Activated gamma-delta T cell (primary cell): ENCODE measurements around the gene HSF5.
"Not testable (repeated sequence)": the region's sequence is repeated elsewhere in the genome, so short reads cannot be mapped to it uniquely, and the experiment has no call there.

Experiments
- DNase-seq: peaks from one replicate; lab custom pipeline; 2025; lab: John Stamatoyannopoulos, UW

HSF5 gene

GRCh38 chr17:58412961-58413586, 75.1 kb downstream of the HSF5 start:
- DNase-seq, result no peak

- no peak for DNase-seq
Observed at GRCh38 chr17:58412064-58412703, 76.0 kb downstream of the HSF5 start.

- DNase-seq, result no peak
Observed at GRCh38 chr17:58411408-58411894, 76.8 kb downstream of the HSF5 start.

DNA sequence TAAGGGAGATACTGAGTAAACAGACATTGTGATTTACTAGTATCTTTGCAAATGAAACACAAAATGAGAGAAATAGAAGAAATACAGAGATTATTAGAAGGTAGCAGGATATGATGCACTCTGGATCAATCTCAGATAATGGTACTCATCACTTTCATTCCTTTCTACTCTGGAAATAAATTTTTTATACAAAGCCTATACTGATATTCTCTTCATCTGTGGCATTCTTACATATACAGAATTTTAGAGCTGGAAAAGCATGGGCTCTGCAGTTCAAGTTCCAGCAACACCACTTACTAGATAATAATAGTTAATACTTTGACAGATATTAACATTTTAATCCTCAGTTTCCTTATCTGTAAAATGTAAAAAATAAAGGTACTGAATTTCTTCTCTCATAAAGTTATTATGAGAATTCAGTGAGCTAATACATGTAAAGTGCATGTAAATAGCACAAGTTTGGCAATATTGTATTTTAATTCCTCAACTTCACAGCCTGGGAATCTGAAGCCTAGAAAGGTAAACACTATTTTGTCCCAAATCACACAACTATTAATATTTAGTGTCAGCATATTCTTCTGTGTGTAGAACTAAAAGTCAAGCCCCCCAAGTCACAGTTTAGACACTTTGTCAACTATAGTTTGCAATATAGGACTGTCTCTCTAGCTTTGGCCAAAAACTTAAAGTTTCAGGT, 77.3 kb downstream of the HSF5 start:
- DNase-seq, result no peak

DNA sequence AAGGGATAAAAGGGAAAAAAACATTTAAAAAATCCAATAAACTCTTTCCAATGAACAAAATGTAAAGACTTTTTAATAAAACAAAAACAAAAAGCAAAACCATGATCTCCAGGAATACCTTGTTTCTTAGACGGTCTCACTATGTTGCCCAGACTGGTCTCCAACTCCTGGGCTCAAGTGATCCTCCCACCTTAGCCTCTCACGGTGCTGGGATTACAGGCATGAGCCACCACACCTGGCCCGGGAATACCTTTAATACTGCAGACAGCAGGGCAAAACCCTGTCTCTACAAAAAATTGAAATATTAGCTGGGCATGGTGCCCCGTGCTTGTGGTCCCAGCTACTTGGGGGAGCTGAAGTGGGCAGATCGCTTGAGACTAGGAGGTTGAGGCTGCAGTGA, 78.8 kb downstream of the HSF5 start:
- no peak for DNase-seq

DNA sequence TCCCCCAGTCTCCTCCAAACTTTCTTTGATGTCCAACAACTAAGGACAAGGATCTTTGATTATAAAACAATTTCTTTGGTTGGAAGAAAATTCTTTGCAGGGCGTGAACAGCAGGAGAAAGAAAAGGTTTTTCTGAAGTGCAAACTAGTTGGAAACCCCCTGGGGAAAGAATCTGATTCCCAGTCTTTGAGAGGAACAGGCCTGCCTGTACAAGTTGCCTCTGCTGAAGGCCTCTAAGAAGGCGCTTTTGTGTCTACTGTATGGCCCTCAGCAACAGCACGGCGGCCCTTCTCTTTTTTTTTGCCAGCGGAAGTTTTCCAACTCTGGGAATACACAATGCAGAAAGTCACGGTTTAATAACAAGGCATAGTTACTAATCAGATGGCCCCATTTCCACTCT, 84.9 kb downstream of the HSF5 start:
- no peak for DNase-seq

- no peak for DNase-seq
Observed at GRCh38 chr17:58402679-58403078, 85.5 kb downstream of the HSF5 start.

GRCh38 chr17:58402047-58402446, 86.2 kb downstream of the HSF5 start:
- DNase-seq, result no peak

DNA sequence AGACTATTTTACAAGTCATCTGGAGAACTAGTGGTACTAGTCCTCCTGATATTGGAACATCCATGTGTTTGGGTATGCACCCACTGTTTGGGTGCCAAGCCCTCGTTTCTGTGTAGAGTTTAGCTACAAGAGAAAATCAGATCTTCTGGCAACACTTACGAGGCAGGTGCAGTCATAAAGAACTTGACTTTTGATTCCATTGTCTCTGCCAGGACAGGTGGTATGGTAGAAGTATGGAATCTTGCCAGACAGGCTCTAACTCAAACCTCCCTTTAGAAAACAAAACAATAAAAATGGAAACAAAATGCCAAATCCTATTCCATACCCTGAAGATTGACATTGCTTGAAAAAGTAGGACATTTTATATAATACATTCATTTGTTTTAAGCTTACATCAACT, 86.9 kb downstream of the HSF5 start:
- no peak for DNase-seq

DNA sequence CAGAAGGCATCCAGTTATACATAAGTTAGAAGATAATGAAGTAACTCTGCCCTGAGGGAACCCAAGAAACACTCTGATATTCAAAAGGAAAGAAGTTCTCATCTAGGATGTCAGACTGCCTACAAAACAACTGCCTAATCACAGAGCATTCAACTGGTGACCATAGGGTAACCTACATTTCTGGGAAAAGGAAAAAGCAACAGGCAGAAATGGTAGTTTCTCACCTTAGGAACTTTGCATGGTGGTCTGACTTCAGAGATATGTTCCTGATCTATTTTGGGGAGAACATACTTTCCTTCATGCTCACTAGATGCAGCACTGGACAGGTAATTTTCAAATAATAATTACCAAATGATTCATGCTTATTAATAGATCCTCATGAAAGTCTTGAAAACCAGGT, 87.4 kb downstream of the HSF5 start:
- DNase-seq, result no peak

DNA sequence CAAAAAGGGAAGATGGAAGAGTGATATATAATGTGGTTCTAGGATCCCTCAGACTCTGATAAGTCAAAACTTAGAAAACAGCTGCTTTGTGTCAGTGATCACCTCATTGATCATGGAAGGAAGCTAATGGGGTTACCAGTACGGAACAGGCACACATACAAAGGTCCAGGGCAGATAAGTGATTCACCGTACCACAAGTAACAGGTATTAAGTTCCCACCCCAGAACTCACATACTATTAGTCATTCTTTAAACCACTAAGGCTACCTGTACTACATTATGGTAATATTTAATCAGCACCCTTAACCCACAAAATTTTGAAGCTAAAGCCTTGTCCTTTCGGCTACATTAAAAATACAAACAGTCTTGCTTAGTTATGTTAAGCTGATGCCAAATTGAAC, 88.2 kb downstream of the HSF5 start:
- no peak for DNase-seq

DNA sequence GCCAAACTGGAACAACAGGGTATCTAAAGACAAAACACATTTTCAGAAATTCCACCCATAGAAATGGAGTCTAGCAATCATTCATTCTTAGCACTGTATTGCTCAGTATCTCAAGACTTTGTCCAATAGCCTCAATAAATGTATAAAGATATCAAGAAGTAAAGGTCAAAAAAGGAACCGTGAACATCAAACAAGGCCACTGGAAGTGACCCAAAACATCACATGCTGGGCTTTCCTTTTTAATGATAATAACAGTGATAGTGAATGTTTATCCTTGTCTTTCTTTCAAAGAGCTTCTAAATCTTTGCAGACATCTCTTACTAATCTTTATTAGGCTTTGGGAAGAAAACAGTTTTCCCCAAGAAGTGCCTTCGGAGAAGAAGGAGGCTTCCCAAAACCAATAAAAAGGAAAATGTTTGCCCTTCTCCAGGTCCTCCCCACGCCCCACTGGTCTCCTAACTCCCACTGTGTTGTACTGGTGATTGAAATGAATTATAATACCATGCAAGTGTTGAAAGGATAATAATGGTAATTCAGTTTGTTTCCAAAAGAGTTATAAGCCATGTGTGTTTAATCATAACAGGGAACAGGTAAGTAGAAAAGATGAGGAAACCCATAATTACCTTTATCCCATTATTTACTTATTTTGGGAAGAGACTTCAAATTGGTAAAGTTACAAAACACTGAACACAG, 89.5 kb downstream of the HSF5 start:
- DNase-seq, result no peak

DNA sequence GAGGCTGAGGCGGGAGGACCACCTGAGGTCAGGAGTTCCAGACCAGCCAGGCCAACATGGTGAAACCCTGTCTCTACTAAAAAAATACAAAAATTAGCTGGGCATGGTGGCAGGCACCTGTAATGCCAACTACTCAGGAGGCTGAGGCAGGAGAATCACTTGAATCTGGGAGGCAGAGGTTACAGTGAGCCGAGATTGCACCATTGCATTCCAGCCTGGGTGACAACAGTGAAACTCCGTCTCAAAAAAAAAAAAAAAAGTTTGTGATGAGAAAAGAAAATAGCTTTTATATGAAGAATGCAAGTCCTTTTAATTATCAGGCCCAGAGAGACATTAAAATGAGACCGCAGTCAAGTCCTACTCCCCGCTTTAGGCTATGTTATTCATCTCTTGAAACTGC, 90.8 kb downstream of the HSF5 start:
- DNase-seq, result not testable (repeated sequence)

DNA sequence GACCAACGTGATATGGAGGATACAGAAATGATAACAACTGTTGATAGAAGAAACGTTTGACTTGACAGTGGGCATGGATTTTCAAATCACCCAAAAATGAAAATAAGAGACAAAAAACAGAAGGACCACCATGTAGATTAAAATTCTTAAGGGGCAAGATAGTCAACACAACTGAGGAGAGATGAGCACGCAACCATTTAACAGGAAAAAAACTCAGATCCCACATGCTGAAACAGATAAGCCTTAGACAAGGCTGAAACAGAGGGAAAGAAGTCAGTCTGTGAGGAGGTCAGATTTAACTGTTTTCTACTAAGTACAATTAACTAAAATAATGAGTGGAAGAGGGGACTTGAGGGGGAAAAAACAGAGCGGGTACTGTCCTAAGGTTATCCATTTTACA, 92.0 kb downstream of the HSF5 start:
- DNase-seq, result no peak

GRCh38 chr17:58394534-58395223, 93.5 kb downstream of the HSF5 start:
- DNase-seq, result no peak

GRCh38 chr17:58391302-58391984, 96.8 kb downstream of the HSF5 start:
- no peak for DNase-seq

DNA sequence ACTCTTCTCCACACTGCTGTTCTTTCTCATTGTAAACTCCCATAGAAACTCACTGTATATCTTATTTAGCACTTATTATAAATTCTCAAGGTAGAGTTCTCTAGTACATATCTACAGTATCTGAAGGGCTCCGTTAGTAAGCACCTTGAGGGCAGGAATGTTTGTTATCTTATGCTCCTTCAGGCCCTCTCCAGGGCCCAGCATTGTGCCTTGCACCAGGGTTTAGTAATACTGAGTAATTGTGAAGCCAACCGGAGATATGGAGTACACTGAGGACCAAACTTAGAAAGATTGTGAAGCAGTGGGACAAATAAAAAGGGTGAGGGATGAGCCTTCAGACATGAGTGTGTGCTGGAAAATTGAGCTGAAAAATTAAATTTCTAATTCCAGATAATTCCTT, 97.3 kb downstream of the HSF5 start:
- DNase-seq, result no peak

DNA sequence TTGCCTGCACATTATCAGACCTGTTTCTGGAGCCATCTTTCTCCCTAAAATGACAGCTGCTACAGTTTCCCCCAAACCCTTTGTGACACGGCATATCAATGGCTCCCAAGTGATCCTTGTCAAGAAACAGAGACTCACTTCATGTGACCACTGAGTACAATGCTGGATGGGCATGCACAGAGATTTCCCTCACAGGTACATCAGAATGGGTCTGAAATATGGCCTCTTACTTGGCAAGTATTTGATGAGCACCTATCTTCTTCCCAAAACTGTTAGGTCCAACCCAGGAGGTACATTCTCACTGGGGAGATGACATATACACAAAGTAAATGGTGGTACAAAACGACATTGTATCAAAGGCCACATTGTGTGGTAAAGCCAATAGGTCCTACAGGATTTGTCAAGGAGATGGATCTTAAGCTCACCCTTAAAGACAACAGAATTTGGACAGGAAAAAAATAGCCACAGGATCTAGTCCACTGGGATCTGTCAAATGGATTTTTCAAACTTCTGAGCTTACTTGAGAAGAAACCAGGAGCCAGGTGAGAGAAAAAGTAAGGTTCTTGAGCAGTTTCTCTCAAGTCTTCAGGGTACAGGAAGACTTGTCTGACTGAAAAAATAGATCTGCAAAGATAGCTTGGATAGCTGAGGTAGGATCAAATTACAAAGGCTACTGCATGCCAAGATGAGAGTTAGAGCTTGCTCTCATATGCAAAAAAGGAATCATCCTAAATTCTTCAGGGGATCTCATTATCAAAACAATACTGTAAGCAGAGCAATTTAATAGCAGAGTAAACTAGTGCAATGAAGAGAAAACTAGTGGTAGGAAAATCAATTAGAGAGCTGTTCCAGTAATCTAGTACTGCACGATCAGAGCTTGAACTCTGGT, 99.7 kb downstream of the HSF5 start:
- no peak for DNase-seq

- DNase-seq, result no peak
Observed at GRCh38 chr17:58387834-58388233, 100.4 kb downstream of the HSF5 start.

GRCh38 chr17:58386708-58387107, 101.5 kb downstream of the HSF5 start:
- no peak for DNase-seq
